NCI-H774 (cell line): ENCODE measurements around the gene C6.
"Not testable (repeated sequence)": the region's sequence is repeated elsewhere in the genome, so short reads cannot be mapped to it uniquely, and the experiment has no call there.

ENCODE experiments used
- DNase-seq: peaks from one replicate; lab custom pipeline; 2025; lab: John Stamatoyannopoulos, UW

C6 gene

GRCh38 chr5:41199660-41200059, 13.7 kb downstream of the C6 start:
- DNase-seq = no peak

GRCh38 chr5:41196197-41196596, 17.1 kb downstream of the C6 start:
- no peak for DNase-seq

- no peak for DNase-seq
Observed at GRCh38 chr5:41195228-41195627, 18.1 kb downstream of the C6 start.

GRCh38 chr5:41194339-41194738, 19.0 kb downstream of the C6 start:
- DNase-seq = no peak

- peak; percentile 66 for DNase-seq
Observed at GRCh38 chr5:41193456-41194205, 19.7 kb downstream of the C6 start.

- no peak for DNase-seq
Observed at GRCh38 chr5:41191249-41191648, 22.1 kb downstream of the C6 start.

- DNase-seq = no peak
Observed at GRCh38 chr5:41186143-41186542, 27.2 kb downstream of the C6 start.

- not testable (repeated sequence) for DNase-seq
Observed at GRCh38 chr5:41183331-41183730, 30.0 kb downstream of the C6 start.

GRCh38 chr5:41182666-41183065, 30.7 kb downstream of the C6 start:
- no peak for DNase-seq

GRCh38 chr5:41181691-41182564, 31.4 kb downstream of the C6 start:
- no peak for DNase-seq

GRCh38 chr5:41176952-41177351, 36.4 kb downstream of the C6 start:
- no peak for DNase-seq

- no peak for DNase-seq
Observed at GRCh38 chr5:41172012-41172411, 41.3 kb downstream of the C6 start.

GRCh38 chr5:41161271-41161670, 52.1 kb downstream of the C6 start:
- DNase-seq = no peak

- DNase-seq = no peak
Observed at GRCh38 chr5:41157272-41157894, 55.9 kb downstream of the C6 start.

- no peak for DNase-seq
Observed at GRCh38 chr5:41156739-41157138, 56.6 kb downstream of the C6 start.

GRCh38 chr5:41154491-41154890, 58.8 kb downstream of the C6 start:
- no peak for DNase-seq

GRCh38 chr5:41151564-41151963, 61.8 kb downstream of the C6 start:
- no peak for DNase-seq

GRCh38 chr5:41148448-41148847, 64.9 kb downstream of the C6 start:
- DNase-seq = no peak

- DNase-seq = no peak
Observed at GRCh38 chr5:41145306-41145705, 68.0 kb downstream of the C6 start.

- DNase-seq = no peak
Observed at GRCh38 chr5:41143131-41143901, 70.0 kb downstream of the C6 start.

- peak; percentile 40 for DNase-seq
Observed at GRCh38 chr5:41127967-41128690, 85.2 kb downstream of the C6 start.
